NCI-H1417 (cell line): ENCODE measurements around the gene FCGR2B.
"Not testable (repeated sequence)": the region's sequence is repeated elsewhere in the genome, so short reads cannot be mapped to it uniquely, and the experiment has no call there.

Experiments
- DNase-seq, 3 experiments: peaks; one replicate each; lab custom pipeline; 2025; lab: John Stamatoyannopoulos, UW

FCGR2B gene

GRCh38 chr1:161706113-161706481, 43.2 kb downstream of the FCGR2B start:
- no peak for DNase-seq

GRCh38 chr1:161706482-161707347, 43.8 kb downstream of the FCGR2B start, which contains the start of gene FCRLA:
Gene FCRLA (plus strand): TSS chr1:161707229. CDS start chr1:161707265, 36 bp downstream.
- DNase-seq: no peak

GRCh38 chr1:161707503-161707902, 44.6 kb downstream of the FCGR2B start:
- DNase-seq: no peak

GRCh38 chr1:161709373-161709772, 46.4 kb downstream of the FCGR2B start:
- DNase-seq: no peak

GRCh38 chr1:161710560-161710959, 47.6 kb downstream of the FCGR2B start:
- no peak for DNase-seq

GRCh38 chr1:161718559-161719324, 55.8 kb downstream of the FCGR2B start:
- no peak for DNase-seq

- no peak for DNase-seq
These were observed 56.3 kb downstream of the FCGR2B start for GRCh38 chr1:161719325-161719611.

- no peak for DNase-seq
These were observed 57.5 kb downstream of the FCGR2B start for GRCh38 chr1:161720422-161720821.

- no peak for DNase-seq
These were observed 58.2 kb downstream of the FCGR2B start, which contains the start of gene FCRLB for GRCh38 chr1:161720956-161721737. Gene FCRLB (plus strand): TSS chr1:161721544. CDS start chr1:161722673, 1,129 bp downstream.

- DNase-seq: no peak
These were observed 58.9 kb downstream of the FCGR2B start for GRCh38 chr1:161721738-161722343.

- no peak for DNase-seq
These were observed 59.5 kb downstream of the FCGR2B start for GRCh38 chr1:161722406-161722805.

GRCh38 chr1:161723459-161724141, 60.7 kb downstream of the FCGR2B start:
- no peak for DNase-seq

- not testable (repeated sequence) for DNase-seq
These were observed 62.4 kb downstream of the FCGR2B start for GRCh38 chr1:161725258-161725907.

GRCh38 chr1:161725908-161726472, 63.0 kb downstream of the FCGR2B start:
- DNase-seq: peak in 2 of 3 experiments; percentile 67 to 70

- peak in 2 of 3 experiments; percentile 78 to 79 for DNase-seq
These were observed 63.7 kb downstream of the FCGR2B start for GRCh38 chr1:161726473-161727255.

GRCh38 chr1:161727256-161727924, 64.4 kb downstream of the FCGR2B start:
- no peak for DNase-seq
